ENCODE results near the gene PPM1H.

PPM1H gene

DNA sequence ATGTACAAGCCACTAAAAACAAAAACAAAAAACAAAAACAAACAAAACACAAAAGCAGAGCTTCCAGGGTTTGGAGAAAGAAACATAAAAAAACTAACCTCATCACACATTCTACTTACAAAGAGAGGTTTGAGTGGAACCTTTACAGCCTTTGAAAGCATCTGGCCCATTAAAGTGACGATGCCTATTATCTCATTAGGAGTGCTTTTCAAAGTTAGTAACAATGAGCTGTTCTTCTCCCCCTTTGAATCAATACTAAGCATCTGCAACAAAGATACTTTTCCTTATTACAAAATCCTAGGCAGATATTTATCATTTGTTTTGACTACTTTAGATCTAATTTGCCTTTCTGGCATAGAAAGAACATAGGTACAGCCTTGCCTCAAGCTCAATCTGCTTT lies 217.3 kb downstream of the PPM1H start:
- Histone ChIP-seq H3K4me1 (ENCODE audit: insufficient read depth, low read length) (no peaks in the 10 kb centered on the region), H3K4me3 (ENCODE audit: low read depth in 1 of 2, low read length in 2 of 2) (no peak overlapping the region), H3K4me2 (ENCODE audit: insufficient read depth, low read length) (no peak overlapping the region), H3K79me2 (ENCODE audit: insufficient read depth, low read length) (no peaks in the 10 kb centered on the region), H4K20me1 (ENCODE audit: insufficient read depth, low read length) (no peaks in the 10 kb centered on the region), H3K9ac (ENCODE audit: low read depth, low read length) (no peak overlapping the region), H2AFZ (ENCODE audit: low read depth, low read length) (no peak overlapping the region), H3K9me3 (ENCODE audit: insufficient read depth, low read length, severe bottlenecking) (no peaks in the 10 kb centered on the region), H3K27ac (ENCODE audit: low read length) (no peak overlapping the region), H3K27me3 (ENCODE audit: insufficient read depth, low read length, poor library complexity) (no peaks in the 10 kb centered on the region), H3K36me3 (ENCODE audit: insufficient read depth, low read length) (no peaks in the 10 kb centered on the region)
- ATAC-seq (ENCODE audit: insufficient read depth, low read depth) (no peak), DNase-seq (no peak)
- no peak for TF ChIP-seq EZH2 (IDR thresholded peaks at IDR 0.05; ENCODE audit: borderline replicate concordance, low read depth, low read length, severe bottlenecking)
- TF ChIP-seq, protein P1, sequence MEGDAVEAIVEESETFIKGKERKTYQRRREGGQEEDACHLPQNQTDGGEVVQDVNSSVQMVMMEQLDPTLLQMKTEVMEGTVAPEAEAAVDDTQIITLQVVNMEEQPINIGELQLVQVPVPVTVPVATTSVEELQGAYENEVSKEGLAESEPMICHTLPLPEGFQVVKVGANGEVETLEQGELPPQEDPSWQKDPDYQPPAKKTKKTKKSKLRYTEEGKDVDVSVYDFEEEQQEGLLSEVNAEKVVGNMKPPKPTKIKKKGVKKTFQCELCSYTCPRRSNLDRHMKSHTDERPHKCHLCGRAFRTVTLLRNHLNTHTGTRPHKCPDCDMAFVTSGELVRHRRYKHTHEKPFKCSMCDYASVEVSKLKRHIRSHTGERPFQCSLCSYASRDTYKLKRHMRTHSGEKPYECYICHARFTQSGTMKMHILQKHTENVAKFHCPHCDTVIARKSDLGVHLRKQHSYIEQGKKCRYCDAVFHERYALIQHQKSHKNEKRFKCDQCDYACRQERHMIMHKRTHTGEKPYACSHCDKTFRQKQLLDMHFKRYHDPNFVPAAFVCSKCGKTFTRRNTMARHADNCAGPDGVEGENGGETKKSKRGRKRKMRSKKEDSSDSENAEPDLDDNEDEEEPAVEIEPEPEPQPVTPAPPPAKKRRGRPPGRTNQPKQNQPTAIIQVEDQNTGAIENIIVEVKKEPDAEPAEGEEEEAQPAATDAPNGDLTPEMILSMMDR (IDR thresholded peaks at IDR 0.05; ENCODE audit: borderline replicate concordance, extremely low read depth, low read length, poor library complexity, severe bottlenecking): no peak

DNA sequence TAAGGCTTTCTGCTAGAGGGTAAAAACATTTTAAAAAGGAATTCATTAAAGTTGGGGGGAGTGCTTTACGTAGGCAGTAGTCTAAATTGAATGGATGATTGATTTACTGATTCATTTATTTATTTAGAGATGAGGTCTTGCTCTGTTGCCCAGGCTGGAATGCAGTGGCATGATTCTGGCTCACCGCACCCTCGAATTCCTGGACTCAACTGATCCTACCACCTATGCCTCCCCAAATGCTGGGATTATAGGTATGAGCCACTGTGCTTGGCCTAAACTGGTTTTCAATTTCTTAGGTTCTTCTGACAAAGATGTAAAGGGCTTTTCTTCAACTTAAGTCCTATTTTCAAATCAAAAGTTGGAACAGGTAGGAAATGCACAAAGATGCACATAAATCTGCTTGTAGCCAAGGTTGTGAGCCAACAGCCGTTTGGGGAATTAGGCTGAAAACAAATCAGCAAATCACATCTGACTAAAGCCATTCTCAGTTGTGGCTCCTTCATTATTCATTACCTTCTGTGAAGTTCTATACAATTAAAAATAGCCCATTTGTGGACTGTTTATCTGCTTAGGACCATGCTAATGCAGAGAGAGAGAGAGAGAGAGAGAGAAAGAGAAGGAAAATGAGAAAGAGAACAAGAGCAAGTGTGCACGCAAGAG lies 218.0 kb downstream of the PPM1H start:
- Histone ChIP-seq H3K27me3 (ENCODE audit: insufficient read depth, low read length, poor library complexity) (no peaks in the 10 kb centered on the region), H3K4me3 (ENCODE audit: low read depth in 1 of 2, low read length in 2 of 2) (no peak overlapping the region), H3K4me2 (ENCODE audit: insufficient read depth, low read length) (no peak overlapping the region), H3K4me1 (ENCODE audit: insufficient read depth, low read length) (no peaks in the 10 kb centered on the region), H3K9ac (ENCODE audit: low read depth, low read length) (no peak overlapping the region), H4K20me1 (ENCODE audit: insufficient read depth, low read length) (no peaks in the 10 kb centered on the region), H2AFZ (ENCODE audit: low read depth, low read length) (no peak overlapping the region), H3K79me2 (ENCODE audit: insufficient read depth, low read length) (no peaks in the 10 kb centered on the region), H3K9me3 (ENCODE audit: insufficient read depth, low read length, severe bottlenecking) (no peaks in the 10 kb centered on the region), H3K36me3 (ENCODE audit: insufficient read depth, low read length) (no peaks in the 10 kb centered on the region), H3K27ac (ENCODE audit: low read length) (no peak overlapping the region)
- TF ChIP-seq EZH2 (IDR thresholded peaks at IDR 0.05; ENCODE audit: borderline replicate concordance, low read depth, low read length, severe bottlenecking): no peak
- TF ChIP-seq, protein P1 (IDR thresholded peaks at IDR 0.05; ENCODE audit: borderline replicate concordance, extremely low read depth, low read length, poor library complexity, severe bottlenecking): no peak
- no peak for ATAC-seq (ENCODE audit: insufficient read depth, low read depth)
- DNase-seq: no peak

GRCh38 chr12:62716037-62716436 lies 218.9 kb downstream of the PPM1H start:
- no peak overlapping the region for H3K4me2 ChIP-seq (ENCODE audit: insufficient read depth, low read length)
- no peak overlapping the region for H3K9ac ChIP-seq (ENCODE audit: low read depth, low read length)
- no peak overlapping the region for H3K4me3 ChIP-seq (ENCODE audit: low read depth in 1 of 2, low read length in 2 of 2)
- H4K20me1 ChIP-seq (ENCODE audit: insufficient read depth, low read length): no peaks in the 10 kb centered on the region
- no peaks in the 10 kb centered on the region for H3K4me1 ChIP-seq (ENCODE audit: insufficient read depth, low read length)
- no peaks in the 10 kb centered on the region for H3K9me3 ChIP-seq (ENCODE audit: insufficient read depth, low read length, severe bottlenecking)
- TF ChIP-seq, protein P1 (IDR thresholded peaks at IDR 0.05; ENCODE audit: borderline replicate concordance, extremely low read depth, low read length, poor library complexity, severe bottlenecking): no peak
- TF ChIP-seq EZH2 (IDR thresholded peaks at IDR 0.05; ENCODE audit: borderline replicate concordance, low read depth, low read length, severe bottlenecking): no peak
- H3K27ac ChIP-seq (ENCODE audit: low read length): no peak overlapping the region
- H2AFZ ChIP-seq (ENCODE audit: low read depth, low read length): no peak overlapping the region
- DNase-seq (no peak), ATAC-seq (ENCODE audit: insufficient read depth, low read depth) (no peak)
- no peaks in the 10 kb centered on the region for H3K36me3 ChIP-seq (ENCODE audit: insufficient read depth, low read length)
- no peaks in the 10 kb centered on the region for H3K27me3 ChIP-seq (ENCODE audit: insufficient read depth, low read length, poor library complexity)
- no peaks in the 10 kb centered on the region for H3K79me2 ChIP-seq (ENCODE audit: insufficient read depth, low read length)
